Measurements from ENCODE around the gene SRBD1.

Gene SRBD1, protein sequence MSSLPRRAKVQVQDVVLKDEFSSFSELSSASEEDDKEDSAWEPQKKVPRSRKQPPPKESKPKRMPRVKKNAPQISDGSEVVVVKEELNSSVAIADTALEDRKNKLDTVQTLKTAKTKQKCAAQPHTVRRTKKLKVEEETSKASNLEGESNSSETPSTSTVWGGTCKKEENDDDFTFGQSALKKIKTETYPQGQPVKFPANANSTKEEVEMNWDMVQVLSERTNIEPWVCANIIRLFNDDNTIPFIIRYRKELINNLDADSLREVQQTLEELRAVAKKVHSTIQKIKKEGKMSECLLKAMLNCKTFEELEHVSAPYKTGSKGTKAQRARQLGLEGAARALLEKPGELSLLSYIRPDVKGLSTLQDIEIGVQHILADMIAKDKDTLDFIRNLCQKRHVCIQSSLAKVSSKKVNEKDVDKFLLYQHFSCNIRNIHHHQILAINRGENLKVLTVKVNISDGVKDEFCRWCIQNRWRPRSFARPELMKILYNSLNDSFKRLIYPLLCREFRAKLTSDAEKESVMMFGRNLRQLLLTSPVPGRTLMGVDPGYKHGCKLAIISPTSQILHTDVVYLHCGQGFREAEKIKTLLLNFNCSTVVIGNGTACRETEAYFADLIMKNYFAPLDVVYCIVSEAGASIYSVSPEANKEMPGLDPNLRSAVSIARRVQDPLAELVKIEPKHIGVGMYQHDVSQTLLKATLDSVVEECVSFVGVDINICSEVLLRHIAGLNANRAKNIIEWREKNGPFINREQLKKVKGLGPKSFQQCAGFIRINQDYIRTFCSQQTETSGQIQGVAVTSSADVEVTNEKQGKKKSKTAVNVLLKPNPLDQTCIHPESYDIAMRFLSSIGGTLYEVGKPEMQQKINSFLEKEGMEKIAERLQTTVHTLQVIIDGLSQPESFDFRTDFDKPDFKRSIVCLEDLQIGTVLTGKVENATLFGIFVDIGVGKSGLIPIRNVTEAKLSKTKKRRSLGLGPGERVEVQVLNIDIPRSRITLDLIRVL

DNA sequence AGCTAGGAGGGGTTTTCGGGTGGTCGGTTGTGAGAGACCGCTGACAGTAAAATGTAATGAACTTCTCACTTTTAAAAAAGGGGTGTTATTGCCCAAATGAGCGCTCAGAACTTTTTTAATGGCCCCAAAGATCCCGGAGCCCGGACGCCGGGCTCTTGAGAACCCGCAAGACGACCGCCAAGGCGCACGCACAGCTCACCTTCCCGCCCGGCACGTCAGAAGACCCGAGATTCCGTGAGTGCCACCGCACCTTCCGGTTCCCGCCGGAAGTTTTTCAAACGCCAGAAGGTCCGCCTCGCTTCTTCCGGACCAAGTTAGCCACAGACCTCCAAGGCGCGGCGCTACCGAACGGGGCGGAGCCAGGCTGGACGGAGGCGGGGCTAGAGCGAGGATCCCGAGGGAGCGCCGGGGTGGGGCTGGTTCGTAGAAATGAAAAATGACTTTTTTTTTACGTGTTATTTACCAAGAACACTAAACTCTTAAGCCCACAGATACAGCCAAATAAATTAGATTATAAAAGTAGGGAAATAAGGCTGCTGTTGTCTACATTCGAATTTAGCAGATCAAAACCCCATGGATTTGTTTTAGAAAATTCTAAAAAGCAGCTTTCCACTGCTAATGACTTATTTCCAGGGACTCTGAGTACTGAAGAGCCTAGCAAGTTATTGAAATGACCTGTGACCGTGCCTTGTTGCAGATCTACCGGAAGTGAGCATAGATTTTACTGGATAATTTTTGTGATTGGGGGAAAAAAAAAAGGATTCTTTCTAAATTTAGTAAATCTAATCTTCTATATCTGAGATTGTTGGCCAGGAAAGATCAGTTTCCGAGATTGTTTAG is at the start of gene SRBD1:
TSS of gene SRBD1 (minus strand) at position 248 of the 840 bp plus-strand sequence. CDS start 5,826 bp downstream, outside the sequence.
- DNase-seq (ENCODE audit: low spot score), result peak; percentile 92

DNA sequence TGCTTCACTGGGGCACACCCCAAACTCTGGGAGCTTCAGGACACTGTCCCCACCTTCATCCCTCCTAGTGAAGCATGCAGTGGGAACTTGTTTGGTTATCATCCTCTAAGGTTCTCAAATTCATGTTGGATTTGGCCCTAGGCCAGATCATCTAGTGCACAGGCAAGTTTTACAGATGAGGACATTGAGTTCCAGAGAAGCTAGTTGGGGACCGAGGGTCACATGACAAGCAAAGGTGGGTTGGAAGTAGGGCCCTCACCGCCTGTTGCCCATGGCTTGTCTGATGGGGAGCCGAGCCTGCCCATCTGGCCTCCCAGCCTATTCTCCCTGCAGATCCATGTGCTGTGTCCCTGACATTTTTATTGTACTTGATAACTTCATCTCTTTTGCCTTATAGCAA is 43.2 kb upstream of the SRBD1 start:
- DNase-seq (ENCODE audit: low spot score), result no peak

DNA sequence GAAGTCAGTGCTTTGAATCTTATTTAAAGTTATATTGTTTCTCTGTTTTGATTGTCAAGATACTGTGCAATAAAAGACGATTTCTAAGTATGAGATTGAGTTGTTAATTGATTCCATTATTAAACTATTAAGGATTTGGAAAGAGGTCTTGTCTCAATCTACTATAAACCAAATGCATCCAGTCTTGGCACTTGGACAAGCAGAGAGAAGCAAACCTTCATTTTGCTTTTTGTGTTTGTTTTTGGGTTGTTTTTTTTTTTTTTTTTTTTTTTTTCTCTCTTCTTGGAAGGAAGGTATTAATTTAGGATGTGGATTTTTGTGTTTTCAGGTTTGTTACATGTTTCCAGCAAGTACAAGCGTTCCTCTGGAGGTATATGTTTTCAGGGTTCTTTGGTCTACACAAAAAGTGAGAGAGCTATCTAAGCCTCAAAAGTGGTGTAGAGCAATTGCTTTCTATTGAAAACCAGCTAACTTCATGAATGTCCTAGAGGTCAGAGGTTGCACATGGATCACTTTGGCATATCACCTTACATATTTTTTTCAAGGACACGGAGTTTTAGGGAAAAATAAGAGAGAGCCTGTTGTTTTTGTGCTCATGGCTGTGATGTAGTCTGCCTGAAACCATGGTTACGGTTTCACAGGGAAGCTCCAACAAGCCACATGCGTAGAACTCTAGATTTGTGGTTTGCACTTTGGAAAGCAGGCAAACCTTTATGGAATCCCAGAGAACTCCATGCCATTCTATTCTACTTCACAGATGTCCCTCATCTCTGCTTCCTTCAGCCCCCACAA is 42.3 kb upstream of the SRBD1 start:
- DNase-seq (ENCODE audit: low spot score), result peak; percentile 23

DNA sequence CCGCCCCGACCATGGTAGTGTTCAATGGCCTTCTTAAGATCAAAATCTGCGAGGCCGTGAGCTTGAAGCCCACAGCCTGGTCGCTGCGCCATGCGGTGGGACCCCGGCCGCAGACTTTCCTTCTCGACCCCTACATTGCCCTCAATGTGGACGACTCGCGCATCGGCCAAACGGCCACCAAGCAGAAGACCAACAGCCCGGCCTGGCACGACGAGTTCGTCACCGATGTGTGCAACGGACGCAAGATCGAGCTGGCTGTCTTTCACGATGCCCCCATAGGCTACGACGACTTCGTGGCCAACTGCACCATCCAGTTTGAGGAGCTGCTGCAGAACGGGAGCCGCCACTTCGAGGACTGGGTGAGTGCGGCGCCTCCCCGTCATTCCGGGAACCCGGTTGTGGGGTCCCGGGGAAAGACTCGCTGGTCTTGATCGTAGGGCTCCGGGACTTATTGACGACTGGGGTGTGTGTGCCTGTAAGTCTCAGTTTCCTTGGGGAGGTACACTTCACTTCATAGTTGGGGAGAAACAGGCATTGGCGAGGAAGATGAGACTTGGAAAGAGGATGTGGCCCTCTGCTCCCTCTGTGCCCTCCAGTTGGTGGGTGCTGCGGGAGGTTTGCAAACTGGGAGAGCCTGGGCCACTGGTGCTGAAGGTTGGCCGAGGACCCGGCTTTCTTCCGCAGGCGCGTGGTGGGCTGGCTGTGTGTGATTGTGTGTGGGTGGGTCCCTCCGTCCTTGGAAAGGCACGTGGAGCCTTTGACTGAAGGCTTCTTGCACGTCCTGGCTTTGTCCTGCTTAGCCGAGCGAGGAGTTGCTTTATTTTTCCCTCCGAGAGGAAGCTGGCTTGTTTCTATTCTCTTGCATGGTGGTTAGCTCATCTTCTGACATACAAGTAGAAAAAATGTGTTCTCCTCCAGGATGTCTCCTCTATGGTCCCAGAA is 41.3 kb upstream of the SRBD1 start:
- peak; percentile 23 for DNase-seq (ENCODE audit: low spot score)

DNA sequence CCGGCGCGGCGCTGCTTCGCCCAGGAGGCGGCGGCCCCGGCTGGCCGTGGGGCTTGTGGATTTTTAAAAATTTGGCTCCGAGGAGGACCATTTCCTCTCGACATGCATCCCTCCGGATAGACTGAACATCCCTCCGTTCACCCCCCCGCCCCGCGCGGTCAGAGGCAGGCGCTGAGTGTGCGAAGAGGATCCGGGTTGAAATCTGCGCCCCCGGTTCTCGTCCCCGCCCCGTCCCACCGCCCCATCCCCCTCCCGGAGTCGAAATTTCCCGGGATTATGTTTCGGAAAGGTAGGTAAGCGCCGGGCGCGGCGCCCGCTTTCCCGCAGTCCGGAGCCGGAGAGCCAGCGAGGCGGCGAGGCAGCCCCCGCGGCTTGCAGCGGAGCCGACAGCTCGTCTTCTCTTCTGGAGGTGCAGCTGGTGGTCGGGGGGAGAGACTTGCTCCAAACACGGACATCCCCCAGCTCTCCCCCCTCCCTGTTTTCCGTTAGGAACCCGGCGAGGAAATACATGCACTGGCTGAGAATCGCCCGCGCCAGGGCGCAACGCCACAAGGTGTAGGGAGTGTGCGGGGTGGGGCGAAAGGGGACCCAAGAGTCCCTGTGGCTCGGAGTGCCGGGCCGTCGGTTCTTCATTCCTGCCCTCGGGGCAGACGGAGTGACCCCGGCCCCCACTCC is 40.5 kb upstream of the SRBD1 start, which contains the start of gene PRKCE:
TSS of gene PRKCE (plus strand) at position 261 of the 675 bp plus-strand sequence.
- DNase-seq (ENCODE audit: low spot score), result peak; percentile 45

DNA sequence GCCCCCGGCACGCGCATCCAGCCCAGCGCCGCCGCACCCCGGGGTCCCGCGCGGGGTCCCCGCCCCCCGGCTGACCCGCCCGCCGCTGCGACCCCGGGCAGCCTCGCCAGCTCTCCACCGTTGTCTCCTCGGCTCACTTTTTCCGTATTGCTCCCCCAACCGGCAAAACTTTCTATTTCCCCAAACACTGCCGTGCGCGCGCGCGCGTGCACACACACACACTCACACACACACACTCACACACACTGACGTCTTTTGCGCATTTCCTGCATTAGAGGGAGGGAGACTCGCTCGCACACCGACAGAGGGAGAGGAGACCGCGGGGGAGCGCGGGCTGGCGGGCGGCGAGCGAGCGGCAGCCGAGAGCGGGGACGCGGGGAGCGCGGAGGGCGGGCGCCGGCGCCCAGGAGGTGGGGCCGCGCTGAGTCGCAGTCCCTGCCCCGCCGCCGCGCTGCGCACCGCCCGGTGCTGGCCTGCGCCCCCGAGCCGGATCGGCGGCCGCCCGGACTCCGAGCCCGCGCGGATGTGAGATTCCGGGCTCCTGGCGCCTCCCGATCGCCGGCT is 39.9 kb upstream of the SRBD1 start:
- peak; percentile 97 for DNase-seq (ENCODE audit: low spot score)

DNA sequence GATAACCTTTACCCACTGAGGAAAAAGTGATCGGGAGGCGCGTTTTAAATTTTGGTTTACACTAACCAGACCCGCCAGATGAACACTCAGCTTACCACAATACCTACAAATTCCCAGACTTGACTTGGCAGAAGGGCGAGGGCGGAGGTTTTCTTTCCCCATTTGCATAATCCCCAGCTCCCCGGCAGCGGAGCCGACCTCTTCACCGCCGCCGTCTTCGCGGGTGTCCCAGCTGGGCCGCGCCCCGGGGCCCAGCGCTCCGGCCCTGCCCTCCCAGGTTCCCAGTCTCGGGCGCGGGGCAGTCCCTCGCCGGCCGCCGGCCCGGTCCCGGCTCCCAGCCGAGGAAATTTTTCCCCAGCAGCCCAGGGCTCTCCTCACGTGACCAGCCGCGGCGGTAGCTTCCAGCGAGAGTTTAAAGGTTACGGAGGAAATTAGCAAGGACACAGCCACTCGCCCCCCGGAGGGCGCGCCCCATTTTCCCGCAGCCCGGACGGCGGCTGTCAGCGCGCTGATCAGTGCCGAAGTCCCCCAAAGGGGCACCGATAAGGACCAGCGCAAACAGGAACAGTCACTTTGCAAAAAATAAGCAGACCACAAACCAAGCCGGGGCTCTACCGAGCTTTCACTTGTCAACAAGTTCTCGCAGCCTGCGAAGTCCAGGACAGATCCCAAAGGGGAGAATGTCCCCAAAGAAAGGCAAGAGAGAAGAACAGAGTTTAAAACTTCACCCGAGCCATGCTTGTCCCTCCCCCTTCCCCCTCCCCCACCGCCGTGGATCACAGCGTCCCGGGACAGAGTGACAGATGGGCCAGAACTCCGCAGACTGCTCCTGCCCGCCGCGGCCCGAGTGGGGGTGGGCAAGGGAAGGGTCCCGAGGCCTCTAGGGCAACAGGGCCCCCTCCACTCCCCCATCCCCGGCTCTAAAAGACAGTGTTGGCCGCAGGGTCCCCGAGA is 39.1 kb upstream of the SRBD1 start:
- DNase-seq (ENCODE audit: low spot score), result peak; percentile 52

DNA sequence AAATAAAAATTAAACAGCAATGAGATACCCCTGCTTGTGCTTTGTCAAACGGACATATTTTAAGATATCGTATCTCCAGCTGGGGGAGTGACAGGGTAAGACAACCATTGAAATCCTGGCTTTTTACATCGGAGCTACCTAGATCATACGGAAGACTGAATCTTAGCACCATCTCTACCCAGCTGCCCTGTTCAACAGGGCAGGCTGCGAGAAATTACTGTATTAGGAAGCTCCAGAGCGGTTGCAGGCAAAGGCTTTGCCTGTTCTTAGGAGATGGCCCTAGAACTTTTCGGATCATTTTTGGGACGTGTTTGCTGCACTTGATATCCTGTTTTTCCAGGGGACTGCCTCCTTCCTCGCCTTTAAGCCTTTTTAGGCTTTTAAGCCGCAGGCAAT is 38.4 kb upstream of the SRBD1 start:
- peak; percentile 31 for DNase-seq (ENCODE audit: low spot score)

DNA sequence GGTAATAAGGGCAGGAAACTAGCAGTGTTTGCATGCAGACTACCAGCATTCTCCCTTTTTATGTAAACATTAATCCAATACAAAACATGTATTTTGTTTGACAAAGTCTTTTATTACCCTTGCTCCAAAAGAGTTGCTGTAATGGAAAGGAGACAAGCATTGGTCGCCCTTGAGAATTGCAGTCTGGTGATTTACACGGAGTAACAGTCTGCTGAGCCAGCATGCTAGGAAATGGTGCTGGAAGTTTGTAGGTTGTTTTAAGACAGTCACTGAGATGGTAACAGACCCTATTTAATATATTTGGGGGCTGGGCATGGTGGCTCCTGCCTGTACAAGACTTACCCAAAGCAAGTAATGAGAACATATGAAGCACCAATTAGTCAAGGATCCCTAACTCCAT is 37.6 kb upstream of the SRBD1 start:
- no peak for DNase-seq (ENCODE audit: low spot score)

DNA sequence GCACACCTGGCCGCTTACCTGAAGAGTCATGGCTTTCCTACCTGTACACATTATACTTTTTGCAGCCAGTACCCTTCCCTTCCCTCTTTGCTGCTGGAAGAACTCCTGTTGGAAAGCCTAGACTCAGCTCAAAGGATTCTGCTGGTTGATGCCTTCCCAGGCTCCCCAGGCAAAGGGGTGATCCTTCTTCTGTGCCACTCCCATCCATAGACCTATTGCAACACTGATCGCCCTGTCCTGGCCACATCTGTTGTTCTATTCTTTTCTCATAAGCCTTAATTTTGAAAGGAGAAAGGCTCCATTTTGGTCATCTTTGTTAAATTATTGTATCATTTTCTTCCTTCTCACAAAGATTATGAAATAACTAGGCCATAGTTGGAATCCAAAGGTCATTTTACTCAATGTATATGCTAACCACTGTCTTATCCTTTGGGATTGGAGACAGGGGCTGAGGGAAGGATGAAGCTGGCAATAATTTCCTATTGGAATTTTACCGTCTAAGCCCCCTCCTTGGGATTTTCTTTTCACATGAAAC is 37.0 kb upstream of the SRBD1 start:
- no peak for DNase-seq (ENCODE audit: low spot score)

DNA sequence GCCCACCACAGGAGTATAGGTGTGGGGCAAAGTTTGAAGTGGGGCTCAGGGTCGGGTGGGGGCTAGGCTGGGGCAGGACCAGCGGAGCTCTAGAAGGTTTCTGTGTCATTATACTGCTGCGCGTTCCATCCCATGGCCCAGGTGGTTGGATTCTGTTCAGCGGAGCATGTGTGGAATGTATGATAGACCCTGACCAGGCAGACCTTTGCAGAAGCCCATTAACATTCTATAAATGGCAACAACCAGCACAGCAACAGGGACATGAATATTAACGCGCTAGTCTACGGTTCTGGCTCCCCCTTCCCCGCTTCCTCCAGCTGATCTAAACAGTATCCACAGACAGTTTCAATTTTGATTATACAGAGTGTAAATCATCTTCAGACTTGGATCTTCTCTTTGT is 36.3 kb upstream of the SRBD1 start:
- DNase-seq (ENCODE audit: low spot score), result no peak

DNA sequence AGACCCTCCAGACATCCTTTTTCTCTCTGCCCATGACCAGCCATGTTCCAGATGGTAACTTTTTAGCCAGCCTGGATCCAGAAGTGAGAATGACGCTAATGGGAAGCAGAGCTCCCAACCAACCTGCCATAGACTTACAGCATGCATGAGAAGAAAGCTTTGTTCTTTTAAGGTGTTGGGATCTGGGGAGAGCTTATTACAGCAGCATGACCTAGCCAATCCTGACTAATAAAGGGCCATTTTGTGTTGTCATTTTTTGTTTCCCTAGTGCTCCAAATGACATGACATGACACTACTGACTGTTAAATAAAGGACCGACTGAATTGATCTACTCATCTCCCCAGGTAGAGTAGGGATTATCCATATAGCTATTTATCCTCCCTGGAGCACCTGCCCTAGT is 35.2 kb upstream of the SRBD1 start:
- DNase-seq (ENCODE audit: low spot score), result no peak

DNA sequence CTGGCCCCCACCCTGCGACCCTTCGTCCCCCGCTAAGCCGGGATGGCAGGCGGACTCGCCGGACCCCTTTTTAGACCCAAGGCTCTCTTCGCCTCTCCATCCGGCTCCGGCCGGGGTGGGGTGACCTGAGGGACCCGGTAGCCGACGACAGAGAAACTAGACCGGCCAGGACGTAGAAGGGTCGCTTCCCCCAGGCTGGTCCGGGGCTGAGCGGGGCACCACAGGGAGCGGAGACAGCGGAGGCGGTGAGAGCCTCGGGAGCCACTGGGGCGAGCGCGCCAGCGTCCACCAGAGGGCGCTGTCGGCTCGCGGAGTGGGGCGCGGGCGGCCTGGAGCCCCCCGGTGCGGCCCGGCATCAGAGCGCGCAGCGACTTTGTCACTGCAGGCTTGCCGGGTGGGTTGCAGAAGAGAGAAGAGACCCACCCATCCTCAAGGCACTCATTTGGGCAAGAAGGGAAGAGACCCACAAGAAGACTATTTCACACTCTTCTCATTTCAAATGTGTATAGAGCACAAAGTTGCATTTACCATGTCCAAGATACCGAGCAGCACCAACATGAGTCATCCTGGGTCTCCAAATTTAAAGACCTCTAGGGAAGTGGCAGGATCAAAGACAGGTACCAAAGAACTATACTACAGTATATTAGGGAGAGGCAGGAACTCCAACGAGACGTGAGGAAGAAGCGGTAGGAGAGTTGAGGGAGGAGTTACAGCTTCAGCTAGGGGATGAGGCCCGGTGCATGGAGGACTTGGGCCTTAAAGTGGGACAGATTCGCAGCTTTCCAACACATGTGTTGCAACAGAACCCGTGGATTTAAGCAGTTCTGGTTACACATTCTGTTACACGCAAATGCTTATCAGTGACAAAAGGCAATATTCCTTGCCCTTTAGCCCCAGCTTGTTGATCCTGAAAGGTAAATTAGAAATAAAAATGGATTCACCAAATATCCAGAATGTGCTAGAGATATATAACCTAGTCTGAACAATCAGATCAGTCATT is 32.8 kb upstream of the SRBD1 start:
- DNase-seq (ENCODE audit: low spot score), result peak; percentile 49

DNA sequence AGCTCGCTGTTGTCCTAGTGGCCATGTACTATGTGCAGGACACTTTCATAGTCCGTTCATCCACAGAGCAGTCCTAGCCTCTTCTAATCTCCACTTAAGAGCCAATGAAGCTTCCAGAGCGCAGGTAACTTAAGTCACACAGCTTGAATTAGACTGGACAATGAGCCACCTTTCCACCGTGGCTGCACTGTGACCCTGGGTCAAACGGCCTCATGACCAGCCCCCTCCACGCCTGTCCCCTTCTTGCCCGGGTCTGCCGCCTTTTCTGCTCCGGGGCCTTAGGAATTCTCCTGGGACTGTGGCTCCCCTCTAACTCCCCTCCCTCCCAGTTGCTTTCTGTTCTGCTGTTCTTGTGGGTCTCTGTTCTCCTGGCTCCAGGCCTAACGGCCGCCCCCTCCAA is 32.0 kb upstream of the SRBD1 start:
- DNase-seq (ENCODE audit: low spot score), result no peak

DNA sequence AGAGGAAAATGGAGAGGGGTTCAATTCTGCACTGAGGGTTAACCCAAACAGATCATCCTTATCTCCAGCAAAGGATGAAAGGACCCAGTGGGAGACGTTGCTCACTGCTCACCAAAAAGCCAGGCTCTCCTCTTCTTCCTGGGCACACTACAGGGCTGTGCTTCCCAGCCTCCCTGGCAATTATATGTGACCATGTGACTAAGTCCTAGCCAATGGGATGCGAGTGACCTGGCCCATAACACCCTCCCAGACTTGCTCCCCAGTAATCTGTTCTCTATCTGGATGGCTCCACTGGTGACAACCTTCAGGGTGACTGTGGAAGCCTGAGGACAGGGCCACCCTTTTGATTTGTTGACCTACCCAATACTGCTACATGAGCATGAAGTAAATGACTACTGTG is 29.5 kb upstream of the SRBD1 start:
- no peak for DNase-seq (ENCODE audit: low spot score)

DNA sequence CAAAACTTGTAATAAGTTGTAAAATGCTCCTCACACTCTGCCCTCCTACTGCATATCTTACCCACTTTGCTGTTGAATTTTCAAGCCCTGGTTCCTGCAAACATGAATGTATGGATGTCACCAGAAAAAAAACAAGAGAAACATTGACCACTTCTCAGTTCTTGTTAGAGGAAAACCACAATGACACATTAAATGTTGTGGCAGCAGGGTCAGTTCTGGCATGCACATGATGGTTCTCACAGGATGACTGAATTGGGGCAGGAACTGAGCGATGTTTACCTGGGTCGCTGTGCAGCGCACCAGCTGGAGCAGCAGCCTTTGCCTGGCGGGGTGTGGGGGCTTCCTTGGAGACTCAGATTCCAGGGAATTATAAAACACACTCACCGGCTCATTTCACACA is 26.4 kb upstream of the SRBD1 start:
- DNase-seq (ENCODE audit: low spot score), result no peak
